ENCODE data around the gene UGT1A10. TPM values are rescaled to one million over a fixed set of nuclear protein-coding genes. Genes with fewer than 3 reads are reported as not detected.

The UGT1A10 gene
- total and polyA plus RNA-seq, 4 donors: 0.03 to 0.14 TPM; not detected in 2

DNA sequence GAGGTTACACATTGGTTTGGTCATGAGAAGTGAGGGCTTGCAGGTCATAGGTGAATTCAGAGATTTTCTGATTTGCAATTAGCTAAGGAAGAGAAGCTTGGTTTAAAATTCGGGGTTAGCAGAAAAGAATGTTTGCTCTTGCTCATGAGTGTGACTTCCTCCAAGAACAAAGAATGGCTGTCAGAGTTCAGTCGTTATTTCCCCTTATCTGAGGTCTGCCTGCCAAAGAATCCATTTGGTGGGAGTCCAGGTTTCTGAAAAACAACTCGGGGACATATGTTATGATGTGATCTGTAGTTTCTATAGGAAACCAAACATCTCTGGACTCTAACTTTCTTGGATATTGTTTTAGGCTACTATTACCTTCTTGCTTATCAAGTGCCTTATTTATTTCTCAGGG is 53.3 kb downstream of the UGT1A10 start:
- ATAC-seq (ENCODE audit: insufficient read depth, low FRiP score) (no peak), DNase-seq (peak; percentile 44 to 82 (median 77))
- H3K27me3 ChIP-seq (ENCODE audit: control insufficient read depth in 3 of 3, insufficient read depth in 3 of 3, low read length in 2 of 3): no peaks in the 10 kb centered on the region
- TF ChIP-seq, protein P1, sequence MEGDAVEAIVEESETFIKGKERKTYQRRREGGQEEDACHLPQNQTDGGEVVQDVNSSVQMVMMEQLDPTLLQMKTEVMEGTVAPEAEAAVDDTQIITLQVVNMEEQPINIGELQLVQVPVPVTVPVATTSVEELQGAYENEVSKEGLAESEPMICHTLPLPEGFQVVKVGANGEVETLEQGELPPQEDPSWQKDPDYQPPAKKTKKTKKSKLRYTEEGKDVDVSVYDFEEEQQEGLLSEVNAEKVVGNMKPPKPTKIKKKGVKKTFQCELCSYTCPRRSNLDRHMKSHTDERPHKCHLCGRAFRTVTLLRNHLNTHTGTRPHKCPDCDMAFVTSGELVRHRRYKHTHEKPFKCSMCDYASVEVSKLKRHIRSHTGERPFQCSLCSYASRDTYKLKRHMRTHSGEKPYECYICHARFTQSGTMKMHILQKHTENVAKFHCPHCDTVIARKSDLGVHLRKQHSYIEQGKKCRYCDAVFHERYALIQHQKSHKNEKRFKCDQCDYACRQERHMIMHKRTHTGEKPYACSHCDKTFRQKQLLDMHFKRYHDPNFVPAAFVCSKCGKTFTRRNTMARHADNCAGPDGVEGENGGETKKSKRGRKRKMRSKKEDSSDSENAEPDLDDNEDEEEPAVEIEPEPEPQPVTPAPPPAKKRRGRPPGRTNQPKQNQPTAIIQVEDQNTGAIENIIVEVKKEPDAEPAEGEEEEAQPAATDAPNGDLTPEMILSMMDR (IDR thresholded peaks at IDR 0.05; ENCODE audit: control extremely low read depth, extremely low read depth): no peak
- H3K9ac ChIP-seq (ENCODE audit: insufficient read depth in 1 of 2, low read length in 2 of 2): no peak overlapping the region
- 3 to 5% methylated on average over 3 of the region's 3 CpGs for WGBS, 2 donors
- no peak overlapping the region for H3K4me3 ChIP-seq
- no peaks in the 10 kb centered on the region for H3K9me3 ChIP-seq (ENCODE audit: control insufficient read depth in 4 of 4, insufficient read depth in 3 of 4, low read length in 3 of 4)
- peaks cover 0 to 11% (median 0%) of the 10 kb centered on the region in 5 donors for H3K4me1 ChIP-seq (ENCODE audit: control insufficient read depth in 5 of 5, insufficient read depth in 5 of 5, low read length in 5 of 5)
- H3K27ac ChIP-seq (ENCODE audit: low read depth in 1 of 2, low read length in 1 of 2): no peak overlapping the region
- no peaks in the 10 kb centered on the region for H3K36me3 ChIP-seq (ENCODE audit: control insufficient read depth in 4 of 4, insufficient read depth in 4 of 4, low read length in 4 of 4)

DNA sequence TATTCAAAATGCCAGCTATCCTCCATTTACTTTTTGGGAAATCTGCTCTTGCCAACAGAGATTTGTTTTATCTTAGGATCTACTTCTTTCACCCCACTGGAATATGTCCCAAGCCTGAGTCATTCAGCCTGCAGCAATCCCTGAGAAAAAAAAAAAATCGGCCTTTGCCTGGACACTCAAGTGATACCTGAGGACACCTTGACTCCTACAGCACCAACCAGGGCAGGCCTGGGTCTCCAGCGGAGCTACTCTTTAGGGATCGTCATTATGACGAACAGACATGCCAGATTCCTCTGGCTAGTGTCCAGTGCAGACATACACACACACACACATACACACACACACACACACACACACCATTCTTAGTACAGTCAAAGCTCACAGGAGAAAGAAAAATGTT is 54.2 kb downstream of the UGT1A10 start:
- H3K4me3 ChIP-seq: no peak overlapping the region
- ATAC-seq (ENCODE audit: insufficient read depth, low FRiP score) (no peak), DNase-seq (peak; percentile 20 to 30 (median 28))
- no peaks in the 10 kb centered on the region for H3K36me3 ChIP-seq (ENCODE audit: control insufficient read depth in 4 of 4, insufficient read depth in 4 of 4, low read length in 4 of 4)
- no peaks in the 10 kb centered on the region for H3K9me3 ChIP-seq (ENCODE audit: control insufficient read depth in 4 of 4, insufficient read depth in 3 of 4, low read length in 3 of 4)
- 65 to 90% methylated on average over 4 of the region's 4 CpGs for WGBS, 2 donors
- H3K9ac ChIP-seq (ENCODE audit: insufficient read depth in 1 of 2, low read length in 2 of 2): no peak overlapping the region
- TF ChIP-seq, protein P1 (IDR thresholded peaks at IDR 0.05; ENCODE audit: control extremely low read depth, extremely low read depth): no peak
- H3K4me1 ChIP-seq (ENCODE audit: control insufficient read depth in 5 of 5, insufficient read depth in 5 of 5, low read length in 5 of 5): peaks cover 0 to 11% (median 0%) of the 10 kb centered on the region in 5 donors
- H3K27me3 ChIP-seq (ENCODE audit: control insufficient read depth in 3 of 3, insufficient read depth in 3 of 3, low read length in 2 of 3): no peaks in the 10 kb centered on the region
- no peak overlapping the region for H3K27ac ChIP-seq (ENCODE audit: low read depth in 1 of 2, low read length in 1 of 2)

DNA sequence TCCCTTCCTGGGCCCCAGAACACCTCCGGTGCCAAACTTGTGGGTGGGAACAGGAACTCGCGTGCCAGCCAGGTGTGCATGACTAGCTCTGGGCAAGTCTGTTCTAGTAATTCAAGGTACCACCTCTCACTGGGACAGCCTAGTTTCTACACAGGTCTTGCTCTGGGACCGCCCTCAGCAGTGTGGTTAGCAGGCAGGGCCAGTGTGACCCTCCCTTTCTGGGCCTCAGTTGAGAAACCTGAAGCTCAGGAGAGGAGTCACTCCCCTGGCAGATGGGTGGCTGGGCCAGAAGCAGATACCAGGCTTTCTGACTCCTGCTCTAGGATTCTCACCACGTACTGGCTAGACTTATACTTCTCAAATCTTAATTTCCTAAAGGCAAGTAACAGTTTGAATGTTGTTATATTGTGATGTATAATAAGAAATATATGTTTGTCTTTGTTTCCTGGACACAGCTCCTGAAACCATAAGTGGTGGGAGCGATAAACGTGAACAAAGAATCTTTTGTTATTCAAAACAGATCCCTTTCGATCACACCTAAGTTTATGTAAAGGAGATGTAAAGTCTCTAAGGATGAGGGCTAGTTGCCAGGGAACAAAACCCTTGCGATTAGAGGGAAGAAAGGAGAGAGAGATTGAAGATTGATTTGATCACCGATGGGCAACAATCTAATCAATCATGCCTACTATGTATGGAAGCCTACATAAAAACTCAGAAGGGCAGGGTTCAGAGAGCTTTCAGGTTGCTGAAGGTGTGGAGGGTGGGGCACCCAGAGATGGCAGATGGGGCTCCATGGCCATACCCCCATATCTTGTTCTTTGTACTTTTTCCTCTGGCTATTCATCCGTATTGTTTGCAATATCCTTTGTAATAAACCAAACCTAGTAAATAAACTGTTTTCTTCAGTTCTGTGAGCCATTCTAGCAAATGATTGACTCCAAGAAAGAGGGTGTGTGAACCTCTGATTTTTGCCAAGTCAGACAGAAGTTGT is 55.5 kb downstream of the UGT1A10 start:
- no peak for ATAC-seq (ENCODE audit: insufficient read depth, low FRiP score)
- Histone ChIP-seq H3K36me3 (ENCODE audit: control insufficient read depth in 4 of 4, insufficient read depth in 4 of 4, low read length in 4 of 4) (no peaks in the 10 kb centered on the region), H3K9me3 (ENCODE audit: control insufficient read depth in 4 of 4, insufficient read depth in 3 of 4, low read length in 3 of 4) (no peaks in the 10 kb centered on the region), H3K27me3 (ENCODE audit: control insufficient read depth in 3 of 3, insufficient read depth in 3 of 3, low read length in 2 of 3) (no peaks in the 10 kb centered on the region), H3K4me1 (ENCODE audit: control insufficient read depth in 5 of 5, insufficient read depth in 5 of 5, low read length in 5 of 5) (peaks cover 0 to 11% (median 0%) of the 10 kb centered on the region in 5 donors), H3K4me3 (no peak overlapping the region), H3K27ac (ENCODE audit: low read depth in 1 of 2, low read length in 1 of 2) (no peak overlapping the region), H3K9ac (ENCODE audit: insufficient read depth in 1 of 2, low read length in 2 of 2) (no peak overlapping the region)
- WGBS, 2 donors: 86 to 89% methylated on average over 11 of the region's 11 CpGs
- no peak for DNase-seq
- TF ChIP-seq, protein P1 (IDR thresholded peaks at IDR 0.05; ENCODE audit: control extremely low read depth, extremely low read depth): no peak

Measured in lung (tissue), 12 donors.